HEK293 (cell line): ENCODE data around the gene ANKRD1.

Experiments used
- CTCF ChIA-PET: fragments of 350-600 bp; formaldehyde crosslinking; extraction: SDS; loops from one replicate; lab custom pipeline; 2021; ENCODE audit warnings: antibody characterized with exemption; lab: Yijun Ruan, JAX
- POLR2A ChIA-PET: fragments of 300-600 bp; formaldehyde crosslinking; extraction: SDS; loops from one replicate; lab custom pipeline; 2020; ENCODE audit warnings: antibody characterized with exemption, inconsistent platforms; lab: Yijun Ruan, JAX
- H3K27ac ChIP-seq: fragments of 200-500 bp; sonication (Bioruptor generic); 2 replicates; pipeline ENCODE4 v1.5.1; 2014; ENCODE audit warnings: low read depth, low read length, control low read depth, inconsistent platforms; ENCODE audit errors: extremely low read depth
- H3K36me3 ChIP-seq, 2 experiments: fragments of 200-500 bp in 1 of 2; sonication (Bioruptor generic) in 1 of 2; 1 replicate in 1 of 2; 2 replicates in 1 of 2; pipeline ENCODE4 v1.5.1; 2014 to 2017; ENCODE audit warnings: inconsistent platforms in 2 of 2, low read length in 2 of 2; ENCODE audit not compliant: control insufficient read depth in 2 of 2, insufficient read depth in 1 of 2
- H3K4me1 ChIP-seq: fragments of 200-500 bp; sonication (Bioruptor generic); 2 replicates; pipeline ENCODE4 v1.5.1; 2014; ENCODE audit warnings: mild to moderate bottlenecking, low read length, inconsistent platforms; ENCODE audit not compliant: control insufficient read depth, insufficient read depth
- H3K4me3 ChIP-seq: 2 replicates; pipeline ENCODE4 v1.5.1; 2011; ENCODE audit warnings: low read depth, mild to moderate bottlenecking, control low read depth, low read length, moderate library complexity
- H3K9me3 ChIP-seq: fragments of 200-500 bp; sonication (Bioruptor generic); 2 replicates; pipeline ENCODE4 v1.5.1; 2014; ENCODE audit warnings: low read depth, low read length, inconsistent platforms; ENCODE audit not compliant: control insufficient read depth, insufficient read depth
- AEBP2 ChIP-seq: fragments of 450-650 bp; formaldehyde crosslinking; IDR thresholded peaks from 2 replicates; pipeline ENCODE4 v1.5.1; 2016; ENCODE audit warnings: missing biosample characterization, missing genetic modification characterization, borderline replicate concordance
- BCL11B ChIP-seq: fragments of 450-650 bp; formaldehyde crosslinking; IDR thresholded peaks from 2 replicates; pipeline ENCODE4 v1.5.1; 2016; ENCODE audit warnings: low read depth, missing biosample characterization, missing genetic modification characterization
- EGR2 ChIP-seq: fragments of 450-650 bp; formaldehyde crosslinking; IDR thresholded peaks from 2 replicates; pipeline ENCODE4 v1.5.1; 2016; ENCODE audit warnings: low read depth, missing biosample characterization, missing genetic modification characterization
- FEZF1 ChIP-seq: fragments of 450-650 bp; formaldehyde crosslinking; IDR thresholded peaks from 2 replicates; pipeline ENCODE4 v1.5.1; 2016; ENCODE audit warnings: missing biosample characterization, missing genetic modification characterization
- HOXD13 ChIP-seq: sonication (generic); formaldehyde crosslinking; IDR thresholded peaks from 2 replicates; pipeline ENCODE4 v1.8.0; 2022; ENCODE audit warnings: missing genetic modification reagents, borderline replicate concordance
- KLF16 ChIP-seq: fragments of 450-650 bp; formaldehyde crosslinking; IDR thresholded peaks from 2 replicates; pipeline ENCODE4 v1.5.1; 2017; ENCODE audit warnings: missing biosample characterization, missing genetic modification characterization
- PRDM4 ChIP-seq: fragments of 450-650 bp; formaldehyde crosslinking; IDR thresholded peaks from 2 replicates; pipeline ENCODE4 v1.5.1; 2017; ENCODE audit warnings: missing biosample characterization, missing genetic modification characterization
- TCF7L2 ChIP-seq: IDR thresholded peaks from 2 replicates; pipeline ENCODE4 v1.6.1; 2011; ENCODE audit warnings: low read depth, mild to moderate bottlenecking, inconsistent platforms, low read length, moderate library complexity, borderline replicate concordance
- ZBTB7A ChIP-seq: fragments of 450-650 bp; formaldehyde crosslinking; IDR thresholded peaks from 2 replicates; pipeline ENCODE4 v1.5.1; 2016; ENCODE audit warnings: low read depth, missing biosample characterization, missing genetic modification characterization
- ZFP37 ChIP-seq: fragments of 450-650 bp; formaldehyde crosslinking; IDR thresholded peaks from 2 replicates; pipeline ENCODE4 v1.5.1; 2016; ENCODE audit warnings: missing biosample characterization, missing genetic modification characterization
- ZFP69B ChIP-seq: fragments of 450-650 bp; formaldehyde crosslinking; IDR thresholded peaks from 2 replicates; pipeline ENCODE4 v1.5.1; 2016; ENCODE audit warnings: missing biosample characterization, missing genetic modification characterization
- ZNF10 ChIP-seq: fragments of 450-650 bp; formaldehyde crosslinking; IDR thresholded peaks from 2 replicates; pipeline ENCODE4 v1.5.1; 2017; ENCODE audit warnings: missing biosample characterization, missing genetic modification characterization
- ZNF140 ChIP-seq: fragments of 450-650 bp; formaldehyde crosslinking; IDR thresholded peaks from 2 replicates; pipeline ENCODE4 v1.5.1; 2016; ENCODE audit warnings: missing biosample characterization, missing genetic modification characterization
- ZNF155 ChIP-seq: fragments of 450-650 bp; formaldehyde crosslinking; IDR thresholded peaks from 2 replicates; pipeline ENCODE4 v1.5.1; 2016; ENCODE audit warnings: missing biosample characterization, missing genetic modification characterization
- ZNF169 ChIP-seq: fragments of 450-650 bp; formaldehyde crosslinking; IDR thresholded peaks from 2 replicates; pipeline ENCODE4 v1.5.1; 2016; ENCODE audit warnings: missing biosample characterization, missing genetic modification characterization
- ZNF354C ChIP-seq: fragments of 450-650 bp; formaldehyde crosslinking; IDR thresholded peaks from 2 replicates; pipeline ENCODE4 v1.5.1; 2016; ENCODE audit warnings: missing biosample characterization, missing genetic modification characterization, low read depth, borderline replicate concordance
- ZNF513 ChIP-seq: fragments of 450-650 bp; IDR thresholded peaks from 2 replicates; pipeline ENCODE4 v1.5.1; 2018; ENCODE audit warnings: missing biosample characterization, missing genetic modification characterization
- ZNF518A ChIP-seq: fragments of 450-650 bp; formaldehyde crosslinking; conservative IDR thresholded peaks from 2 replicates; pipeline ENCODE4 v1.5.1; 2016; ENCODE audit warnings: low read depth, missing biosample characterization, missing genetic modification characterization
- ZNF529 ChIP-seq: fragments of 450-650 bp; formaldehyde crosslinking; IDR thresholded peaks from 2 replicates; pipeline ENCODE4 v1.5.1; 2017; ENCODE audit warnings: missing genetic modification characterization, missing biosample characterization; ENCODE audit not compliant: insufficient replicate concordance
- ZNF580 ChIP-seq: fragments of 450-650 bp; formaldehyde crosslinking; IDR thresholded peaks from 2 replicates; pipeline ENCODE4 v1.5.1; 2016; ENCODE audit warnings: missing biosample characterization, missing genetic modification characterization
- ZNF596 ChIP-seq: fragments of 450-650 bp; IDR thresholded peaks from 2 replicates; pipeline ENCODE4 v1.5.0; 2018; ENCODE audit warnings: missing biosample characterization, mild to moderate bottlenecking, missing genetic modification characterization, moderate library complexity
- ZNF776 ChIP-seq: fragments of 450-650 bp; formaldehyde crosslinking; IDR thresholded peaks from 2 replicates; pipeline ENCODE4 v1.5.0; 2017; ENCODE audit warnings: missing biosample characterization, missing genetic modification characterization, borderline replicate concordance
- ZNF785 ChIP-seq: fragments of 450-650 bp; formaldehyde crosslinking; IDR thresholded peaks from 2 replicates; pipeline ENCODE4 v1.5.1; 2016; ENCODE audit warnings: missing biosample characterization, missing genetic modification characterization

Gene ANKRD1

GRCh38 chr10:90919683-90920574 is 958 bp downstream of the ANKRD1 start:
- peaks cover 6% of the 10 kb centered on the region; the same call in 1 of the 2 replicates for H3K4me1 ChIP-seq
- POLR2A ChIA-PET: interaction anchor here (0.5 to 3.0 kb wide), 6 partner anchors 8 to 40 kb away, joined by 3 to 29 read pairs (median 4); no protein-coding TSS in a partner anchor
- CTCF ChIA-PET: interaction anchor here (0.7 to 2.8 kb wide), 8 partner anchors 8 to 993 kb away, joined by 3 to 16 read pairs (median 7); no protein-coding TSS in a partner anchor
- H3K36me3 ChIP-seq: no peaks in the 10 kb centered on the region
- no peak for TF ChIP-seq ZBTB7A (tag by site-specific recombination)
- no peak for TF ChIP-seq ZNF169
- TF ChIP-seq ZNF776 (tag by site-specific recombination): no peak
- no peak for TF ChIP-seq ZNF155
- no peak for TF ChIP-seq AEBP2
- TF ChIP-seq FEZF1: no peak
- no peak for TF ChIP-seq ZNF513
- no peak for TF ChIP-seq ZNF140
- no peak for TF ChIP-seq ZNF518A (tag by site-specific recombination)
- TF ChIP-seq ZNF529 (tag by site-specific recombination): no peak
- no peak for TF ChIP-seq ZNF596
- TF ChIP-seq ZNF580 (tag by site-specific recombination): no peak
- no peak for TF ChIP-seq BCL11B (tag by site-specific recombination)
- TF ChIP-seq TCF7L2: no peak
- no peak for TF ChIP-seq KLF16 (tag by site-specific recombination)
- TF ChIP-seq, all 188 proteins: peak for 0
- Histone ChIP-seq H3K27ac (no peak overlapping the region), H3K4me3 (peak overlapping the region; percentile 37), H3K9me3 (no peaks in the 10 kb centered on the region)

GRCh38 chr10:90917968-90918318 is 2.9 kb downstream of the ANKRD1 start:
- Histone ChIP-seq H3K27ac (no peak overlapping the region), H3K9me3 (no peaks in the 10 kb centered on the region), H3K4me3 (no peak overlapping the region), H3K4me1 (peaks cover 6% of the 10 kb centered on the region; the same call in 1 of the 2 replicates), H3K36me3 (no peaks in the 10 kb centered on the region)
- CTCF ChIA-PET: interaction anchor here (0.5 to 3.2 kb wide), 8 partner anchors 51 to 1677 kb away, joined by 3 to 13 read pairs (median 4); no protein-coding TSS in a partner anchor
- POLR2A ChIA-PET: no interaction called here
- TF ChIP-seq ZNF10 (tag by site-specific recombination): no peak
- no peak for TF ChIP-seq ZNF785 (tag by site-specific recombination)
- no peak for TF ChIP-seq ZFP37 (tag by site-specific recombination)
- TF ChIP-seq EGR2 (tag by site-specific recombination): no peak
- TF ChIP-seq ZFP69B (tag by site-specific recombination): no peak
- TF ChIP-seq ZNF354C: no peak
- TF ChIP-seq HOXD13: no peak
- no peak for TF ChIP-seq PRDM4 (tag by site-specific recombination)
